H1 (cell line): ENCODE results near the gene ACTA2.

Experiments used
- CBX5 ChIP-seq: fragments of 300-800, 300-1000 bp; sonication (generic); IDR thresholded peaks from 2 replicates; pipeline ENCODE4 v1.7.1; 2016; ENCODE audit warnings: antibody characterized with exemption, low read length, low read depth
- CBX8 ChIP-seq: fragments of 300-800, 300-1000 bp; sonication (generic); IDR thresholded peaks from 2 replicates; pipeline ENCODE4 v1.7.1; 2016; ENCODE audit warnings: low read depth, low read length, borderline replicate concordance
- CTCF ChIP-seq, 3 experiments: IDR thresholded peaks; 1 replicate in 2 of 3; 2 replicates in 1 of 3; pipeline versions ENCODE4 v1.5.1 to v1.6.1; 2011; ENCODE audit warnings: low read length in 3 of 3, mild to moderate bottlenecking in 3 of 3, inconsistent platforms in 2 of 3, low read depth in 1 of 3, moderate library complexity in 1 of 3; ENCODE audit not compliant: insufficient read depth in 1 of 3; ENCODE audit errors: control extremely low read depth in 1 of 3
- EP300 ChIP-seq, 2 experiments: IDR thresholded peaks; 1 replicate in 1 of 2; 2 replicates in 1 of 2; pipeline ENCODE4 v1.6.1; 2011 to 2012; ENCODE audit warnings: low read depth in 2 of 2, low read length in 2 of 2, mild to moderate bottlenecking in 2 of 2, borderline replicate concordance in 1 of 2, inconsistent platforms in 1 of 2, moderate library complexity in 1 of 2
- EZH2 ChIP-seq: fragments of 200-600 bp; sonication (generic); IDR thresholded peaks from 2 replicates; pipeline ENCODE4 v1.7.1; 2012; ENCODE audit warnings: low read depth, mild to moderate bottlenecking, moderate library complexity, low read length, inconsistent platforms; ENCODE audit not compliant: severe bottlenecking
- JUN ChIP-seq: IDR thresholded peaks from 2 replicates; pipeline ENCODE4 v1.6.1; 2011; ENCODE audit warnings: low read depth, mild to moderate bottlenecking, improper control_type of control experiment, low read length
- JUND ChIP-seq: IDR thresholded peaks from 2 replicates; pipeline ENCODE4 v1.6.1; 2011; ENCODE audit warnings: mild to moderate bottlenecking, improper control_type of control experiment, low read length
- POLR2AphosphoS5 ChIP-seq: IDR thresholded peaks from 2 replicates; pipeline ENCODE4 v1.6.1; 2011; ENCODE audit warnings: low read depth, low read length
- SIX5 ChIP-seq: IDR thresholded peaks from 2 replicates; pipeline ENCODE4 v1.6.1; 2011; ENCODE audit warnings: mild to moderate bottlenecking, low read depth, low read length
- SP1 ChIP-seq: IDR thresholded peaks from 2 replicates; pipeline ENCODE4 v1.6.1; 2011; ENCODE audit warnings: low read depth, low read length
- SP2 ChIP-seq: IDR thresholded peaks from 2 replicates; pipeline ENCODE4 v1.6.1; 2012; ENCODE audit warnings: mild to moderate bottlenecking, low read length, inconsistent platforms
- TBP ChIP-seq: IDR thresholded peaks from 2 replicates; pipeline ENCODE4 v1.6.1; 2011; ENCODE audit warnings: low read depth, low read length, improper control_type of control experiment
- YY1 ChIP-seq: IDR thresholded peaks from 2 replicates; pipeline ENCODE4 v1.6.1; 2011; ENCODE audit warnings: low read depth, mild to moderate bottlenecking, low read length

- TF ChIP-seq POLR2AphosphoS5 (no peak), EZH2 (no peak), SP1 (no peak), CBX5 (no peak), TBP (no peak), JUN (no peak), CTCF (IDR thresholded peaks at IDR 0.05; ENCODE audit: control extremely low read depth in 1 of 3, insufficient read depth in 1 of 3, low read depth in 1 of 3, low read length in 3 of 3) (no peak), YY1 (no peak), SP2 (no peak), CBX8 (no peak), SIX5 (no peak), JUND (no peak), EP300 (IDR thresholded peaks at IDR 0.05; ENCODE audit: borderline replicate concordance in 1 of 2, low read depth in 2 of 2, low read length in 2 of 2) (no peak)
Observed at GRCh38 chr10:88895250-88895649, 57.3 kb downstream of the ACTA2 start.
